B cell (primary cell): ENCODE data around the gene ARNT2. TPM values are rescaled to one million over a fixed set of nuclear protein-coding genes. Genes with fewer than 3 reads are reported as not detected.

Experiments used
- ATAC-seq: fragments of 200-7000 bp; cut with Tn5 transposase; one replicate; pipeline ENCODE4 v1.10.0; 2021; ENCODE audit warnings: low read depth, mild to moderate bottlenecking, moderate number of reproducible peaks, moderate library complexity
- CTCF ChIA-PET: fragments of 350-600 bp; sonication (Branson Sonifier 250); formaldehyde crosslinking; loops from one replicate; lab custom pipeline; 2021; ENCODE audit warnings: antibody characterized with exemption, inconsistent platforms; lab: Charles Lee
- POLR2A ChIA-PET: fragments of 350-600 bp; sonication (Branson Sonifier 250); formaldehyde crosslinking; loops from one replicate; lab custom pipeline; 2021; ENCODE audit warnings: antibody characterized with exemption; lab: Charles Lee
- DNase-seq: peaks from one replicate; pipeline ENCODE4 v3.0.0; 2013
- H2AFZ ChIP-seq: 2 replicates; pipeline ENCODE4 v1.6.1; 2012; ENCODE audit warnings: mild to moderate bottlenecking, low read depth, low read length; ENCODE audit not compliant: insufficient read depth, poor library complexity, severe bottlenecking
- H3K27ac ChIP-seq, 2 donors: 1 replicate in 1 of 2; 2 replicates in 1 of 2; pipeline ENCODE4 v1.5.1; 2012 to 2013; ENCODE audit warnings: low read length in 2 of 2, mild to moderate bottlenecking in 2 of 2, moderate library complexity in 1 of 2
- H3K27me3 ChIP-seq, 4 experiments: fragments of 200-600 bp in 1 of 4; sonication (generic) in 1 of 4; replicated peaks in 1 of 4; 1 replicate in 2 of 4; 2 replicates in 2 of 4; pipeline versions ENCODE4 v1.6.1 to v1.7.0; 2013 to 2016; ENCODE audit warnings: low read length in 3 of 4, mild to moderate bottlenecking in 2 of 4, mixed read lengths in 1 of 4, moderate library complexity in 1 of 4; ENCODE audit not compliant: insufficient read depth in 4 of 4, control insufficient read depth in 3 of 4; ENCODE audit errors: control extremely low read depth in 1 of 4
- H3K36me3 ChIP-seq, 2 experiments: replicated peaks in 1 of 2; 1 replicate in 1 of 2; 2 replicates in 1 of 2; pipeline versions ENCODE4 v1.6.1 to v1.7.1; 2013; ENCODE audit warnings: low read length in 1 of 2; ENCODE audit not compliant: insufficient read depth in 2 of 2, control insufficient read depth in 1 of 2; ENCODE audit errors: control extremely low read depth in 1 of 2, extremely low read depth in 1 of 2
- H3K4me1 ChIP-seq, 2 donors: fragments of 200-600 bp in 1 of 2; sonication (generic) in 1 of 2; 1 replicate in 1 of 2; 2 replicates in 1 of 2; pipeline versions ENCODE4 v1.5.1 to v1.6.1; 2013 to 2017; ENCODE audit warnings: low read length in 2 of 2; ENCODE audit not compliant: control insufficient read depth in 2 of 2, insufficient read depth in 2 of 2
- H3K4me2 ChIP-seq: replicated peaks from 2 replicates; pipeline ENCODE3; 2012; ENCODE audit warnings: mild to moderate bottlenecking, low read depth, low read length; ENCODE audit not compliant: poor library complexity, severe bottlenecking
- H3K4me3 ChIP-seq, 5 experiments: fragments of 200-600 bp in 1 of 5; sonication (generic) in 1 of 5; 1 replicate in 3 of 5; 2 replicates in 2 of 5; pipeline versions ENCODE4 v1.5.1 to v1.7.0; 2011 to 2016; ENCODE audit warnings: low read length in 4 of 5, mild to moderate bottlenecking in 4 of 5, low read depth in 2 of 5, control low read depth in 1 of 5, moderate library complexity in 1 of 5; ENCODE audit not compliant: insufficient read depth in 1 of 5; ENCODE audit errors: control extremely low read depth in 1 of 5, extremely low read depth in 1 of 5
- H3K79me2 ChIP-seq: fragments of 200-600 bp; sonication (generic); one replicate; pipeline ENCODE4 v1.6.0; 2016; ENCODE audit warnings: low read length; ENCODE audit not compliant: control insufficient read depth, insufficient read depth
- H3K9ac ChIP-seq: fragments of 200-600 bp; sonication (generic); 2 replicates; pipeline ENCODE4 v1.6.1; 2017; ENCODE audit warnings: mild to moderate bottlenecking, low read length, moderate library complexity
- H3K9me3 ChIP-seq, 3 donors: one replicate each; pipeline versions ENCODE4 v1.6.1 to v1.7.1; 2013; ENCODE audit warnings: low read length in 2 of 3; ENCODE audit not compliant: control insufficient read depth in 2 of 3, insufficient read depth in 1 of 3; ENCODE audit errors: control extremely low read depth in 1 of 3
- H4K20me1 ChIP-seq: 2 replicates; pipeline ENCODE4 v1.6.0; 2012; ENCODE audit warnings: mild to moderate bottlenecking, low read length; ENCODE audit not compliant: insufficient read depth, control insufficient read depth, poor library complexity, severe bottlenecking
- H3K27ac Mint-ChIP-seq: one replicate; pipeline ENCODE4 v1.8.0; 2021; ENCODE audit warnings: mixed read lengths
- H3K27me3 Mint-ChIP-seq: one replicate; pipeline ENCODE4 v1.8.0; 2021; ENCODE audit warnings: mixed read lengths
- H3K4me1 Mint-ChIP-seq: one replicate; pipeline ENCODE4 v1.8.0; 2021; ENCODE audit warnings: mixed read lengths
- H3K4me3 Mint-ChIP-seq: one replicate; pipeline ENCODE4 v1.8.0; 2021; ENCODE audit warnings: mixed read lengths
- H3K9me3 Mint-ChIP-seq: one replicate; pipeline ENCODE4 v1.8.0; 2022; ENCODE audit warnings: mixed read lengths; ENCODE audit not compliant: insufficient read depth
- CTCF ChIP-seq: fragments of 200-600 bp; IDR thresholded peaks from one replicate; pipeline ENCODE4 v1.8.0; 2022; ENCODE audit warnings: antibody characterized with exemption, mild to moderate bottlenecking
- EZH2 ChIP-seq: IDR thresholded peaks from 2 replicates; pipeline ENCODE4 v1.6.1; 2012; ENCODE audit warnings: borderline replicate concordance, low read depth, mild to moderate bottlenecking, moderate library complexity, low read length; ENCODE audit not compliant: insufficient read depth, poor library complexity, severe bottlenecking
- WGBS: methylation state at CpG from one replicate; pipeline ENCODE4 v1.1.5; 2013; ENCODE audit warnings: missing lambda C conversion rate; ENCODE audit not compliant: insufficient coverage; 5-methylcytosine and 5-hydroxymethylcytosine counted together
- intact Hi-C: fragments of 100-400 bp; cut with micrococcal nuclease; formaldehyde crosslinking; loops from one replicate; pipeline ENCODE4 v1.10.0; 2022
- polyA plus RNA-seq: library from polyadenylated mRNA; depleted of rRNA; stranded (reverse); fragments of >200 nt; gene quantifications from 2 replicates; pipeline ENCODE4 v1.2.3, GENCODE V29; 2012
- total RNA-seq, 2 donors: library from RNA; stranded (reverse); fragments of 120-200 nt in 1 of 2; gene quantifications; 1 replicate in 1 of 2; 2 replicates in 1 of 2; pipeline versions ENCODE4 v1.2.3 to v1.2.4, GENCODE V29; 2013 to 2022

The ARNT2 gene
- total and polyA plus RNA-seq, 2 donors (not counting 1 experiment from before 2014, with no cell fraction given), result not detected

- no peak overlapping the region for H3K4me3 ChIP-seq
- H3K27ac ChIP-seq, result no peak overlapping the region
- H3K27me3 ChIP-seq, result peaks cover 0 to 3% (median 0%) of the 10 kb centered on the region in 4 experiments
- CTCF ChIA-PET, result no interaction called here
- Mint-ChIP-seq H3K27me3 (peaks cover 32% of the 10 kb centered on the region), H3K4me3 (no peak overlapping the region), H3K27ac (no peak overlapping the region), H3K9me3 (peaks cover 7% of the 10 kb centered on the region), H3K4me1 (no peaks in the 10 kb centered on the region)
- no peaks in the 10 kb centered on the region for H4K20me1 ChIP-seq
- no peak overlapping the region for H3K4me2 ChIP-seq
- H3K9ac ChIP-seq, result no peak overlapping the region
- TF ChIP-seq EZH2, result no peak
- TF ChIP-seq CTCF, result no peak
- POLR2A ChIA-PET, result no interaction called here
- ATAC-seq (no peak), DNase-seq (no peak)
- no peaks in the 10 kb centered on the region for H3K4me1 ChIP-seq
- WGBS, result 77% methylated on average over 7 of the region's 7 CpGs
- H3K36me3 ChIP-seq, result no peaks in the 10 kb centered on the region
- intact Hi-C loops, result no loop called here
- H3K79me2 ChIP-seq, result no peaks in the 10 kb centered on the region
- no peak overlapping the region for H2AFZ ChIP-seq
- peaks cover 0 to 3% (median 1%) of the 10 kb centered on the region in 3 donors for H3K9me3 ChIP-seq
Measured at GRCh38 chr15:80531796-80532195, 127.6 kb downstream of the ARNT2 start.

- no peak overlapping the region for H3K27ac ChIP-seq
- ATAC-seq (no peak), DNase-seq (no peak)
- TF ChIP-seq CTCF (no peak), EZH2 (no peak)
- Mint-ChIP-seq H3K4me1 (no peaks in the 10 kb centered on the region), H3K4me3 (no peak overlapping the region), H3K27me3 (peaks cover 43% of the 10 kb centered on the region), H3K27ac (no peak overlapping the region), H3K9me3 (peaks cover 7% of the 10 kb centered on the region)
- no peak overlapping the region for H3K9ac ChIP-seq
- no peaks in the 10 kb centered on the region for H4K20me1 ChIP-seq
- intact Hi-C loops, result no loop called here
- WGBS, result no CpG with 5 or more reads among the region's 4 CpGs
- H3K79me2 ChIP-seq, result no peaks in the 10 kb centered on the region
- H3K4me2 ChIP-seq, result no peak overlapping the region
- H3K27me3 ChIP-seq, result no peaks in the 10 kb centered on the region
- POLR2A ChIA-PET, result no interaction called here
- CTCF ChIA-PET, result interaction anchor here (0.6 kb wide), 1 partner anchor 55 kb away, joined by 3 read pairs; no protein-coding TSS in a partner anchor
- no peaks in the 10 kb centered on the region for H3K4me1 ChIP-seq
- no peak overlapping the region for H3K4me3 ChIP-seq
- peaks cover 0 to 3% (median 1%) of the 10 kb centered on the region in 3 donors for H3K9me3 ChIP-seq
- H2AFZ ChIP-seq, result no peak overlapping the region
- no peaks in the 10 kb centered on the region for H3K36me3 ChIP-seq
Measured at GRCh38 chr15:80533790-80534333, 129.7 kb downstream of the ARNT2 start.
